ES-I3 (cell line): Measurements from ENCODE around the gene CLK3.

Experiments
- H3K36me3 ChIP-seq: 2 replicates; pipeline ENCODE4 v1.6.1; 2013; ENCODE audit warnings: mild to moderate bottlenecking, low read length, control low read depth, moderate library complexity; ENCODE audit not compliant: insufficient read depth
- H3K4me1 ChIP-seq: 2 replicates; pipeline ENCODE4 v1.6.1; 2013; ENCODE audit warnings: mild to moderate bottlenecking, control low read depth, low read length; ENCODE audit not compliant: insufficient read depth
- H3K9ac ChIP-seq: 2 replicates; pipeline ENCODE4 v1.6.1; 2013; ENCODE audit warnings: low read depth, mild to moderate bottlenecking, low read length, moderate library complexity
- H3K9me3 ChIP-seq: 2 replicates; pipeline ENCODE4 v1.6.1; 2013; ENCODE audit warnings: mild to moderate bottlenecking, low read length, moderate library complexity; ENCODE audit not compliant: control insufficient read depth, insufficient read depth

The CLK3 gene

GRCh38 chr15:74615508-74616365, at the start of gene CLK3:
TSS of gene CLK3 (plus strand) at chr15:74615836. CDS start at chr15:74619197, 3,361 bp downstream.
- H3K9ac ChIP-seq: peak within 1 kb of the TSS; percentile 99
- H3K36me3 ChIP-seq: no peaks in the 10 kb centered on the region; the same call in 1 of the 2 replicates
- peaks cover 5% of the 10 kb centered on the region; the same call in 1 of the 2 replicates for H3K4me1 ChIP-seq
- H3K9me3 ChIP-seq: no peaks in the 10 kb centered on the region

- H3K9me3 ChIP-seq: no peaks in the 10 kb centered on the region; the same call in 1 of the 2 replicates
- no peak overlapping the region; the same call in 1 of the 2 replicates for H3K9ac ChIP-seq
- H3K4me1 ChIP-seq: peaks cover 5% of the 10 kb centered on the region; the same call in 1 of the 2 replicates
- H3K36me3 ChIP-seq: peaks cover 41% of the 10 kb centered on the region
Observed at GRCh38 chr15:74568594-74568993, 47.0 kb upstream of the CLK3 start.

- Histone ChIP-seq H3K36me3 (peaks cover 47% of the 10 kb centered on the region), H3K9me3 (no peaks in the 10 kb centered on the region; the same call in 1 of the 2 replicates), H3K4me1 (peaks cover 5% of the 10 kb centered on the region; the same call in 1 of the 2 replicates), H3K9ac (no peak overlapping the region)
Observed at GRCh38 chr15:74569731-74570070, 45.9 kb upstream of the CLK3 start.

GRCh38 chr15:74571191-74571590, 44.4 kb upstream of the CLK3 start:
- H3K4me1 ChIP-seq: peaks cover 5% of the 10 kb centered on the region; the same call in 1 of the 2 replicates
- H3K9me3 ChIP-seq: no peaks in the 10 kb centered on the region; the same call in 1 of the 2 replicates
- no peak overlapping the region for H3K9ac ChIP-seq
- peaks cover 60% of the 10 kb centered on the region for H3K36me3 ChIP-seq

- no peaks in the 10 kb centered on the region for H3K4me1 ChIP-seq
- peaks cover 44% of the 10 kb centered on the region for H3K36me3 ChIP-seq
- H3K9ac ChIP-seq: no peak overlapping the region
Observed at GRCh38 chr15:74573987-74574386, 41.6 kb upstream of the CLK3 start.

GRCh38 chr15:74578496-74578994, 37.1 kb upstream of the CLK3 start:
- Histone ChIP-seq H3K9me3 (no peaks in the 10 kb centered on the region), H3K36me3 (peaks cover 25% of the 10 kb centered on the region), H3K9ac (no peak overlapping the region), H3K4me1 (no peaks in the 10 kb centered on the region)

More at GRCh38 chr15:74573987-74574386, 41.6 kb upstream of the CLK3 start:
- no peaks in the 10 kb centered on the region for H3K9me3 ChIP-seq

- Histone ChIP-seq H3K9me3 (no peaks in the 10 kb centered on the region), H3K4me1 (no peaks in the 10 kb centered on the region), H3K36me3 (peaks cover 24% of the 10 kb centered on the region), H3K9ac (no peak overlapping the region)
Observed at GRCh38 chr15:74579001-74579400, 36.6 kb upstream of the CLK3 start.

- Histone ChIP-seq H3K9ac (no peak overlapping the region), H3K36me3 (peaks cover 12% of the 10 kb centered on the region), H3K9me3 (no peaks in the 10 kb centered on the region), H3K4me1 (no peaks in the 10 kb centered on the region)
Observed at GRCh38 chr15:74580538-74581350, 34.9 kb upstream of the CLK3 start.

GRCh38 chr15:74584204-74584603, 31.4 kb upstream of the CLK3 start:
- Histone ChIP-seq H3K4me1 (peaks cover 3% of the 10 kb centered on the region; the same call in 1 of the 2 replicates), H3K9me3 (no peaks in the 10 kb centered on the region), H3K36me3 (peaks cover 9% of the 10 kb centered on the region), H3K9ac (no peak overlapping the region)

GRCh38 chr15:74584779-74585178, 30.9 kb upstream of the CLK3 start:
- H3K4me1 ChIP-seq: peaks cover 3% of the 10 kb centered on the region; the same call in 1 of the 2 replicates
- H3K9ac ChIP-seq: no peak overlapping the region
- H3K36me3 ChIP-seq: peaks cover 13% of the 10 kb centered on the region
- H3K9me3 ChIP-seq: no peaks in the 10 kb centered on the region

- H3K4me1 ChIP-seq: peaks cover 3% of the 10 kb centered on the region; the same call in 1 of the 2 replicates
- H3K36me3 ChIP-seq: peaks cover 18% of the 10 kb centered on the region
- no peak overlapping the region for H3K9ac ChIP-seq
- no peaks in the 10 kb centered on the region for H3K9me3 ChIP-seq
Observed at GRCh38 chr15:74585191-74585590, 30.4 kb upstream of the CLK3 start.

- Histone ChIP-seq H3K4me1 (peaks cover 3% of the 10 kb centered on the region; the same call in 1 of the 2 replicates), H3K9me3 (no peaks in the 10 kb centered on the region), H3K9ac (no peak overlapping the region), H3K36me3 (peaks cover 24% of the 10 kb centered on the region)
Observed at GRCh38 chr15:74585857-74586256, 29.8 kb upstream of the CLK3 start.

- H3K36me3 ChIP-seq: peaks cover 47% of the 10 kb centered on the region
- H3K4me1 ChIP-seq: peaks cover 3% of the 10 kb centered on the region; the same call in 1 of the 2 replicates
- H3K9ac ChIP-seq: no peak overlapping the region
- H3K9me3 ChIP-seq: no peaks in the 10 kb centered on the region
Observed at GRCh38 chr15:74589826-74590225, 25.8 kb upstream of the CLK3 start.

GRCh38 chr15:74592222-74592621, 23.4 kb upstream of the CLK3 start:
- H3K4me1 ChIP-seq: peaks cover 3% of the 10 kb centered on the region; the same call in 1 of the 2 replicates
- H3K9ac ChIP-seq: no peak overlapping the region
- H3K36me3 ChIP-seq: peaks cover 45% of the 10 kb centered on the region
- H3K9me3 ChIP-seq: no peaks in the 10 kb centered on the region
